Right ventricle myocardium superior (tissue), 1 donor: Measurements from ENCODE around the gene FAM53A. TPM values are rescaled to one million over a fixed set of nuclear protein-coding genes. Genes with fewer than 3 reads are reported as not detected.

ENCODE experiments used
- ATAC-seq: fragments of 200-7000 bp; cut with Tn5 transposase; one replicate; pipeline ENCODE4 v1.9.1; 2020; ENCODE audit warnings: mild to moderate bottlenecking; ENCODE audit not compliant: poor library complexity
- DNase-seq: peaks from one replicate; pipeline ENCODE4 v3.0.0-alpha.2; 2020
- intact Hi-C: fragments of 100-400 bp; cut with DNase I; formaldehyde crosslinking; loops from one replicate; pipeline ENCODE4 v1.11.2; 2022
- long read RNA-seq: library from polyadenylated mRNA; unstranded; transcript quantifications from one replicate; pipeline ENCODE4 v2.0.0, GENCODE V29; 2021
- total RNA-seq: library from RNA; stranded (reverse); fragmentation: NEBNext Ultra II Directional; extraction: Animal tissue kit (Norgen Biotek cat#: 25700); gene quantifications from one replicate; pipeline ENCODE4 v1.2.1, GENCODE V29; 2021
- donor health status: DM: no; HTN: yes; CAD: no; lungs with severe emphysema.

The FAM53A gene
- total RNA-seq = 1.0 TPM
- long read RNA-seq, partial matches to known transcripts = 0 of 4 reads
- long read RNA-seq, other reads (novel, unspliced or antisense) = 3 of 4 reads

GRCh38 chr4:1683736-1684505, at the start of gene FAM53A:
Gene FAM53A (minus strand): TSS chr4:1684313. CDS start chr4:1668741, 15,572 bp downstream.
- DNase-seq = peak; percentile 48
- ATAC-seq = peak; percentile 97
- intact Hi-C loops = no loop called here

GRCh38 chr4:1732911-1733310, 48.8 kb upstream of the FAM53A start:
- intact Hi-C loops = no loop called here
- ATAC-seq (no peak), DNase-seq (no peak)

- ATAC-seq = no peak
- DNase-seq = no peak
- intact Hi-C loops = no loop called here
Observed at GRCh38 chr4:1731180-1731579, 47.1 kb upstream of the FAM53A start.

- no peak for DNase-seq
- intact Hi-C loops = no loop called here
- ATAC-seq = no peak
Observed at GRCh38 chr4:1730532-1731135, 46.5 kb upstream of the FAM53A start.

- no peak for ATAC-seq
- intact Hi-C loops = no loop called here
Observed at GRCh38 chr4:1728061-1728980, 44.2 kb upstream of the FAM53A start.

GRCh38 chr4:1727117-1728031, 43.3 kb upstream of the FAM53A start:
- ATAC-seq = peak; percentile 66
- DNase-seq = peak; percentile 90
- intact Hi-C loops = loop anchor here (2.0 kb wide), 1 partner anchor 35 kb away; no protein-coding TSS in a partner anchor

More at GRCh38 chr4:1728061-1728980, 44.2 kb upstream of the FAM53A start:
- peak; percentile 38 for DNase-seq

GRCh38 chr4:1726146-1726934, 42.2 kb upstream of the FAM53A start:
- intact Hi-C loops = loop anchor here (2.0 kb wide), 1 partner anchor 34 kb away; no protein-coding TSS in a partner anchor
- ATAC-seq (peak; percentile 66), DNase-seq (peak; percentile 95)

- ATAC-seq = no peak
- intact Hi-C loops = no loop called here
- DNase-seq = no peak
Observed at GRCh38 chr4:1725521-1725920, 41.4 kb upstream of the FAM53A start.

- ATAC-seq (no peak), DNase-seq (no peak)
- intact Hi-C loops = no loop called here
Observed at GRCh38 chr4:1723131-1723801, 39.2 kb upstream of the FAM53A start.

- ATAC-seq (no peak), DNase-seq (peak; percentile 43)
- intact Hi-C loops = no loop called here
Observed at GRCh38 chr4:1722551-1723118, 38.5 kb upstream of the FAM53A start.

- ATAC-seq (no peak), DNase-seq (peak; percentile 46)
- intact Hi-C loops = no loop called here
Observed at GRCh38 chr4:1721666-1722550, 37.8 kb upstream of the FAM53A start.

GRCh38 chr4:1721003-1721665, 37.0 kb upstream of the FAM53A start, which contains the start of the genes TACC3 and TMEM129:
Gene TACC3 (plus strand): TSS chr4:1721521. CDS start chr4:1723422, 1,901 bp downstream.
Gene TMEM129 (minus strand): TSS chr4:1721323. CDS start chr4:1720837, 486 bp downstream.
- ATAC-seq (peak; percentile 89), DNase-seq (peak; percentile 94)
- intact Hi-C loops = no loop called here

- DNase-seq = peak; percentile 74
- ATAC-seq = peak; percentile 40
- intact Hi-C loops = no loop called here
Observed at GRCh38 chr4:1720163-1720983, 36.3 kb upstream of the FAM53A start.
